GM21381 (cell line): ENCODE data around the gene CCR2.
"Not testable (repeated sequence)": the region's sequence is repeated elsewhere in the genome, so short reads cannot be mapped to it uniquely, and the experiment has no call there.

Experiments used
- ATAC-seq: cut with Tn5 transposase; IDR thresholded peaks from one replicate; pipeline ENCODE4 v1.9.1; 2021; ENCODE audit warnings: mild to moderate bottlenecking, moderate library complexity; ENCODE audit not compliant: unreplicated experiment

CCR2 gene

DNA sequence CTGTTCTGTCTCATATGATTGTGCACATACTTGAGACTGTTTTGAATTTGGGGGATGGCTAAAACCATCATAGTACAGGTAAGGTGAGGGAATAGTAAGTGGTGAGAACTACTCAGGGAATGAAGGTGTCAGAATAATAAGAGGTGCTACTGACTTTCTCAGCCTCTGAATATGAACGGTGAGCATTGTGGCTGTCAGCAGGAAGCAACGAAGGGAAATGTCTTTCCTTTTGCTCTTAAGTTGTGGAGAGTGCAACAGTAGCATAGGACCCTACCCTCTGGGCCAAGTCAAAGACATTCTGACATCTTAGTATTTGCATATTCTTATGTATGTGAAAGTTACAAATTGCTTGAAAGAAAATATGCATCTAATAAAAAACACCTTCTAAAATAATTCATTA, 21.9 kb downstream of the CCR2 start:
- ATAC-seq, result no peak

DNA sequence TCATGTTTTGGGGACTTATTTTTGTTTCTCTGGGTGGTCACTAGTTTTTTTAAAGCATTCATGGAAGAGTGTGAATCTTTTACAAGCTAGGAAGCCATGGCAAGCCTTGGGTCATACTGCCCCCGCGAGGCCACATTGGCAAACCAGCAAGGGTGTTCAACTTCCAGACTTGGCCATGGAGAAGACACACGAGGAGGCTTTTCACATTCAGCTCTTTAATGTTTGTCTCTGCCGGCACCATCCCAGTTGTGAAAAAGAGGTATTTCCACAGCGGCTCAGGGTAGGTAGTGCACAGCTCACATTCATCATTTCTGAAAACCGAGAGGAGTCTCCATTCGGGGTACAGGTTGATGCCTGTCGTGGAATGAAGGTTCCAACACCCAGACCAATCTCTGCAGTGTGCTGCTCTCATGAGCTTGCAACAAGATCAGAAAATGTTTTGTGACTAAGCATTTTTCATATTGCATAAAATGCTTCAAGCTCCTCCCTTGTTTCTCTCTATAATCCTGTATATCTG, 24.6 kb downstream of the CCR2 start:
- no peak for ATAC-seq

GRCh38 chr3:46380471-46381221, 26.7 kb downstream of the CCR2 start:
- ATAC-seq, result no peak

DNA sequence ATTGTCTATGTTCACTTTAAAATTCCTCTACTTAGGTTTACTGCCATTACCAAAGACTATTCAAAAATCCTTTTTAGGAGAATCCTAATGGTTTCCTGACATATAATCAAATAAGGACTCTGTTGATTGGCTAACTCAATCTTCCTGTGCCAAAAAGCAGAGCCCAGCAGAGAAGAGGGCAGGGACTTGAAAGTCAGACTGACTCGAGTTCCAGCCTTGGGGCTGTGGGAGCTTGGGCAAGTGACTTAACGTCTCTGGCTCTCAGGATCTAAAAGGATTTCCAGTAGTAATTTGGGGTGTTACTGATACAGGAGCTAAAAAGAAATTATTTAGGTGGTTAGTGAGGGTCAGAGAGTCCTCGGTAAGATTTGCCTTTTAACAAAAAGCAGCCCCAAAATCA, 27.7 kb downstream of the CCR2 start:
- no peak for ATAC-seq

- no peak for ATAC-seq
Observed at GRCh38 chr3:46383211-46383950, 29.5 kb downstream of the CCR2 start.

GRCh38 chr3:46383951-46384330, 30.0 kb downstream of the CCR2 start:
- ATAC-seq, result no peak

DNA sequence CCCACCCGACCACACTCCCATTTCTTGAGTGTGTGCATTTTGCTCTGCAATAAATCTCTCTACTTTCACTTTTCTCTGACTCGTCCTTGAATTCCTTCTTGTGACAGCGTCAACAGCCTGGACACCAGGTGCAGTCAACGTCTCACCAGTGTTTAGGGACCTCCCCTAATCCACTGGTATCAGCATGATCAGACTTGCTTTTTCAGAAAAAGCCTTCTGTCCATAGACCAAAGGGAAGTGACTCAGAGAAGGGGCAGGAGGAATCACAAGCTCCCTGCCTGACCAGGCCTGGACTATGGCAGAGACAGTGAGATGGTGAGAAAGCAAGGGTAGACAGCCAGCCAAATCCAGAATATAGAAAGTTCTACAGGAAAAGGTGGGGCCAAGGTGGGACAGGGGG, 32.3 kb downstream of the CCR2 start:
- no peak for ATAC-seq

- not testable (repeated sequence) for ATAC-seq
Observed at GRCh38 chr3:46388847-46389246, 34.9 kb downstream of the CCR2 start.

DNA sequence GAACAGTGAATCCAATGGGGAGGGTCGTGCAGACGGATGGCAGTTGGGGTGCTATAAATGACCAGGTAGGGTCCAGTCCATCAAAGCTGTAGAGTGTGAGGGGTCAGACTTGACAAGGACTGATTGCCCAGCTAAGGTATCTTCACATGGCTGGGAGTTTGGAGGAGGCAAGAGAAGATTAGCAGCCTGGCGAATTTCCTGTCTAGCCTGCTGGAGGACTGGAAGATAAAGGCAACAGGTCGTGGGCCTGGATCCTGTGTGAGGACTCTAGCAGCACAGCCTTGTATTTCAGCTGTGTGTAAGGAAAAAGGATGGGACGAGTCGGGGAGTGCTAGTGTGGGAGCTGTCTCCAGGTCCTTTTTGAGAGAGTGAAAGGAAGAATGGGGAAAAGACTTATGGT, 35.4 kb downstream of the CCR2 start:
- ATAC-seq, result no peak

GRCh38 chr3:46391526-46391925, 37.6 kb downstream of the CCR2 start:
- ATAC-seq, result not testable (repeated sequence)

DNA sequence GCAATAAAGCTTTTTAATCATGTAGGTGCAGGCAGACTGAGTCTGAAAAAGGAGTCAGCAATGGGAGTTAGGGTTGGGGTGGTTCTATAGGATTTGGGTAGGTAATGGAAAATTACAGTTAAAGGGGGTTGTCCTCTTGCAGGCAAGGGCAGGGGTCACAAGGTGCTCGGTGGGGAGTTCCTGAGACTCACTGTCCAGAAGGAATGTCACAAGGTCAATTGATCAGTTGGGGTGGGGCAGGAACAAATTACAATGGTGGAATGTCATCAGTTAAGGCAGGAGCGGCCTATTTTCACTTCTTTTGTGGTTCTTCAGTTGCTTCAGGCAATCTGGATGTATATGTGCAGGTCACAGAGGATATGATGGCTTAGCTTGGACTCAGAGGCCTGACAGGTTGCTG, 39.1 kb downstream of the CCR2 start:
- no peak for ATAC-seq

- ATAC-seq, result no peak
Observed at GRCh38 chr3:46393554-46394434, 39.9 kb downstream of the CCR2 start.

DNA sequence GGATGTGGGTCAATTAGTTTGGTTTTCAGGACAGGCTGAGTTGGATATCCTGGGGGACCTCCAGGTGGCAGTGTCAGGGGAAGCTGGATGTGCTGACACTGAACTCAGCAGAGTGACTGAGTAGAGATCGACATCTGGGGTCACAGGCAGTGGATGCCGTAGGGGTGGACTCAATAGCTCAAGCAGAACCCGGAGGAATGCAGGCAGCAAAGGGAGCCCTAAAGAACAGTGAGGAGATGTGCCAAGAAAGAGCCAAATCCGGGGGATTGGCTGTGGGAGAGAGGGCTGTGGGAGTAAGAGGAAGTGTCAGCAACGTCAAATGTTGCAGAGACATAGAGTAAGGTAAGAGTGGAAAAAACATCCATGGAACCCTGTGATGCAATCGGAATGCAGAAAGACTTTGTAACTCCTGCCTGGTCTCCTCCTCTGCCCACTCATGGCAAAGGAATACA, 41.3 kb downstream of the CCR2 start:
- no peak for ATAC-seq

DNA sequence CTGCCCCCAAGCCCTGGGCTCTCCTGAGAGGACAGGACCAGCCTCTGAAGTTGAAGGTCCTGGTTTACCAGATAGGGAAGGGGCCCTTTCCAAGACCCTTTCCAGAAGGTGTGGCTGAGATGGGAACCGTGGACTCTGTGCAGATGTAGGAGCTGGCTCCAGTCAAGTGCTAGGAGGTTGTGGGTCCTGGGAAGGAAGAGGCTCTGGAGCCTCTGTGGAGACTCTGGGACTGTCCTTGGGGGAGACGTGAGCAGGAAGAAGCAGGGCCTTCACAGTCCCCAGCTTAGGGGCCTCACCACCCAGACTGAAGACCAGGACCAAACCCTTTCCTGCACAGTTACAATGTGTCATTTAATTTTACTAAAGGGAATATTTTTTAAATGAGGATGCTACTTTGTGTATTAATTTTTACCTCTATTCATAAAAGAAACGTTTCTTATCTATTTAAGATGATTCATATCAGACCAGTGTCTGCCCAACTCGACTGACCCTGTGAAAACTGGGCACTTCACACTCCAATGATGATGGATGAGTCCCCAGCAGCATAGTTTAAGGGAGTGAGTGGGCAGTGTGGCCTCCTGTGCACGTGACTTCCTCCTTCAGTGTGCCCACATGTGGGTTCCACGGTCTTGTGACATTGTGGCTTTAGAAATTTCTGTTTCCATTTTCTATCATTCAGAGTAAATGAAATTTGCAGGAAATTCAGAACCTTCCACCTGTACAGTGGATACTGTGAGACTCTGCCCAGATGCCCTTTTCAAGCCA, 42.0 kb downstream of the CCR2 start:
- ATAC-seq, result no peak

GRCh38 chr3:46397111-46397510, 43.2 kb downstream of the CCR2 start:
- no peak for ATAC-seq

DNA sequence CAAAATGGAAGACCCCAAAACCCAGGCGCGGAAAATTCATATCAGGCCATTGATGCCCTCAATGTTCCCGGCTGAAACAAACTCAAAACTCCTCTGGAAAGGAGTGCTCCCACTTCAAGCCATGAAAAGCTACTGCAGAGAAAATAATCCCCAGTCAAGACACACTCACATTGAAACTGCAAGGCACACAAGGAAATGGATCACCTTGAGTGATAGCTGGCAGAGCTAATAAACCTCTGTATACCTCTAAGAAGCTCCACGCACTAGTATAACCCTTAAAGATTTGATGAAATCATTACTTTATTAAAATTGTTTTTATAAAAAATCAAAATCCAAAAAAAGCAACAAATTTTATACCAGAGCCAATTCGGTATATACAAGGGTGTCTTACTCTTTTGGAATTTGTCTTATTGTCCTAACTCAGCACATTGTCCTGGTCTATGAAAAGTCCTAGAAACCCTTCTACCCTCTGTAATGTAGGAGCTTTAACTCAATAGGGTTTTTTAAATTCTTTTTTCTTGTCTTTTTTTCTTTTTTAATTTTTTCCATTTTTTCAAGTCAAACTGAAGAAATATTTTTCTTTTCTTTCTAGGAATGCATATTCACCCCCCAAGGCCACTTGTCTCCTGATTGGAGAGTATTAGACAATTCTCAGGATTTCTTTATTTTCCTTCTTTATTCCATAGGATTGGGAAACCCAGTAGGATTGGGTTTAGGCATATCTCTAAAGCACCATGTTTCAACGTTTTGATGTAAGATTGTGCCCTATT, 44.5 kb downstream of the CCR2 start:
- no peak for ATAC-seq

- ATAC-seq, result no peak
Observed at GRCh38 chr3:46399098-46399497, 45.2 kb downstream of the CCR2 start.

DNA sequence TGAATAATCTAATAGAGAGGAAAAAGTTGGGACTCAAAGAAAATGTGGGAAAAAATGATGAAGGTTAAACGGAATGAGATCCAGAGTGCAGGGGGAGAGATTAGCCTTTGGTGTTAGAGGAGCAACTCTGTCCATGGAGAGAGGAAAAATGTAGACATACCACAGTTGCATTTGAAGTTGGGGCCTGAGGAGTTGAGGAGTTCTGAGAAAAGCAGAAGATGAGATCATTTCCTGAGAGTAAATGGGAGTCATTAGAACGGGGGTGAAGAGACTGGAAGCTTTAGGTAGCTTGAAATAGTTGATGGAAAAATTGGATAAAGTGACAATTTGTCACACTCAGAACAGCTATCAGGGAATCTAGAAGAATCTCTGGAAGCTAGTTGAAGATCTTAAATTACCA, 45.6 kb downstream of the CCR2 start:
- no peak for ATAC-seq

DNA sequence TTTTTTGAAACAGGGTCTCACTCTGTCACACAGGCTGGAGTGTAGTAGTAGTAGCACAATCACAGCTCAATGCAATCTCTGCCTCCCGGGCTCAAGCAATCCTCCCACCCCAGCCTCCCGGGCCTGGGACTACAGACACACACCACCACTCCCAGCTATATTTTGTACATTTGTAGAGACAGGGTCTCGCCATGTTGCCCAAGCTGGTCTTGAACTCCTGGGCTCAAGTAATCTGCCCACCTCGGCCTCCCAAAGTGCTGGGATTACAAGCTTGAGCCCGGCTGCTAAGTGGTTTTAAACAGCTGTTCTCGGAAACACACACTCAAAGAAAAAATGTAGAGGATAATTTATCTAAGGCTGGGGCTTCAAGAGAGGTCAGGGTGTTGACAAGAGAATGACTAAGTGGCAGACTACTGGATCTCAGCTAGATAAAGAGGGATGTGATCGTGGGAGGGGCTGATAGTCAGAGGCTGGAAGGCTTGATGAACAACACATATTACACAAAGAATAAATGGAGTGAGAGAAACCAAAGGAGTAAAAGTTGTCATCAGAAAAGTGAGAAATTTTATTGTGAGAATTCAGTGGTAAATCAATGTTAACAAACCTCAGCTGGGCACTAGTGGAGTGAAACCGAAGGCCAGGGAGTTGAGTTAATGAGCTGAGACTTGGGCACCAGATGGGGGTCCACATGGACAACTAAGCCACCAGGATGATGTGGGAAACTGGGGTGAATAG, 46.3 kb downstream of the CCR2 start:
- no peak for ATAC-seq
